H1 (cell line): Measurements from ENCODE around the gene CD63. TPM values are rescaled to one million over a fixed set of nuclear protein-coding genes. Genes with fewer than 3 reads are reported as not detected.

ENCODE experiments used
- CTCF ChIA-PET: fragments of 300-600 bp; sonication (Branson Sonifier 250); formaldehyde crosslinking; loops from one replicate; lab custom pipeline; 2021; ENCODE audit not compliant: partially characterized antibody; lab: Charles Lee
- POLR2A ChIA-PET: fragments of 300-600 bp; sonication (Branson Sonifier 250); formaldehyde crosslinking; loops from one replicate; lab custom pipeline; 2021; ENCODE audit warnings: inconsistent platforms; ENCODE audit not compliant: partially characterized antibody; lab: Charles Lee
- DNase-seq, 2 experiments: peaks; one replicate each; pipeline versions ENCODE4 v3.0.0 to v3.0.0-alpha.2; 2010 to 2022; ENCODE audit warnings: low spot score in 2 of 2, low read depth in 1 of 2, mixed read lengths in 1 of 2
- FAIRE-seq: peaks from 2 replicates; lab custom pipeline; 2011; peaks lifted over from hg19 to GRCh38; lab: Jason Lieb, UNC
- H2AFZ ChIP-seq: 2 replicates; pipeline ENCODE4 v1.8.1; 2012; ENCODE audit warnings: low read length, inconsistent platforms
- H2AK5ac ChIP-seq: 2 replicates; pipeline ENCODE4 v1.6.1; 2013; ENCODE audit warnings: low read depth, low read length
- H2BK120ac ChIP-seq: replicated peaks from 2 replicates; pipeline ENCODE3; 2013; ENCODE audit warnings: low read depth, low read length, inconsistent platforms
- H2BK12ac ChIP-seq: 2 replicates; pipeline ENCODE4 v1.6.1; 2013; ENCODE audit warnings: low read depth, low read length
- H2BK15ac ChIP-seq: 2 replicates; pipeline ENCODE4 v1.6.1; 2013; ENCODE audit warnings: low read length
- H2BK20ac ChIP-seq: 2 replicates; pipeline ENCODE4 v1.6.1; 2013; ENCODE audit warnings: low read length
- H2BK5ac ChIP-seq: 2 replicates; pipeline ENCODE4 v1.6.1; 2013; ENCODE audit warnings: low read depth, low read length
- H3K14ac ChIP-seq: 2 replicates; pipeline ENCODE4 v1.6.1; 2013; ENCODE audit warnings: inconsistent platforms; ENCODE audit not compliant: insufficient read length
- H3K18ac ChIP-seq: 2 replicates; pipeline ENCODE4 v1.6.1; 2013; ENCODE audit warnings: low read length; ENCODE audit errors: extremely low read depth
- H3K23ac ChIP-seq: 2 replicates; pipeline ENCODE4 v1.6.1; 2013; ENCODE audit warnings: inconsistent platforms; ENCODE audit not compliant: insufficient read length
- H3K23me2 ChIP-seq: 2 replicates; pipeline ENCODE4 v1.6.1; 2013; ENCODE audit warnings: low read depth, low read length
- H3K27ac ChIP-seq: 2 replicates; pipeline ENCODE4 v1.6.1; 2011; ENCODE audit warnings: low read depth, low read length, inconsistent platforms
- H3K27me3 ChIP-seq, 4 experiments: replicated peaks in 1 of 4; 1 replicate in 1 of 4; 2 replicates in 3 of 4; pipeline versions ENCODE4 v1.6.1 to v1.8.1; 2011 to 2013; ENCODE audit warnings: low read length in 3 of 4, mild to moderate bottlenecking in 3 of 4, inconsistent platforms in 2 of 4, mixed read lengths in 2 of 4, moderate library complexity in 1 of 4; ENCODE audit not compliant: control insufficient read depth in 3 of 4, insufficient read depth in 3 of 4; ENCODE audit errors: extremely low read depth in 1 of 4
- H3K36me3 ChIP-seq, 4 experiments: 2 replicates each; pipeline versions ENCODE4 v1.6.1 to v1.8.1; 2011 to 2013; ENCODE audit warnings: mild to moderate bottlenecking in 4 of 4, low read length in 3 of 4, moderate library complexity in 2 of 4, control low read depth in 1 of 4, inconsistent platforms in 1 of 4; ENCODE audit not compliant: insufficient read depth in 4 of 4, control insufficient read depth in 2 of 4
- H3K4ac ChIP-seq: replicated peaks from 2 replicates; pipeline ENCODE3; 2013; ENCODE audit warnings: low read length, low read depth, mixed read lengths, inconsistent platforms; ENCODE audit not compliant: insufficient read length
- H3K4me1 ChIP-seq, 4 experiments: replicated peaks in 1 of 4; 1 replicate in 1 of 4; 2 replicates in 3 of 4; pipeline versions ENCODE4 v1.6.1 to v1.8.1; 2011 to 2013; ENCODE audit warnings: low read length in 3 of 4, inconsistent platforms in 2 of 4, mixed read lengths in 1 of 4; ENCODE audit not compliant: insufficient read depth in 4 of 4, control insufficient read depth in 3 of 4
- H3K4me2 ChIP-seq, 2 experiments: 2 replicates each; pipeline versions ENCODE4 v1.6.1 to v1.8.1; 2011 to 2013; ENCODE audit warnings: low read depth in 2 of 2, low read length in 2 of 2, control low read depth in 1 of 2, inconsistent platforms in 1 of 2, mild to moderate bottlenecking in 1 of 2; ENCODE audit not compliant: insufficient read depth in 1 of 2
- H3K4me3 ChIP-seq, 4 experiments: fragments of 200-600, 300-600 bp in 1 of 4; sonication (generic), shearing (Covaris generic), sonication (Bioruptor Twin) in 1 of 4; 2 replicates each; pipeline versions ENCODE4 v1.5.1 to v1.8.1; 2011 to 2016; ENCODE audit warnings: low read length in 4 of 4, low read depth in 3 of 4, control low read depth in 2 of 4, inconsistent platforms in 2 of 4, mild to moderate bottlenecking in 2 of 4, mixed read lengths in 1 of 4, moderate library complexity in 1 of 4; ENCODE audit not compliant: insufficient read depth in 2 of 4; ENCODE audit errors: extremely low read depth in 1 of 4
- H3K56ac ChIP-seq: replicated peaks from 2 replicates; pipeline ENCODE3; 2013; ENCODE audit warnings: low read depth, mild to moderate bottlenecking, mixed read lengths, low read length, inconsistent platforms; ENCODE audit not compliant: insufficient read length
- H3K79me1 ChIP-seq: 2 replicates; pipeline ENCODE4 v1.6.1; 2013; ENCODE audit warnings: low read depth, low read length, control low read depth
- H3K79me2 ChIP-seq, 2 experiments: 2 replicates each; pipeline versions ENCODE4 v1.6.1 to v1.8.1; 2012 to 2013; ENCODE audit warnings: low read length in 2 of 2, mild to moderate bottlenecking in 2 of 2, inconsistent platforms in 1 of 2; ENCODE audit not compliant: insufficient read depth in 2 of 2, control insufficient read depth in 1 of 2
- H3K9ac ChIP-seq, 4 experiments: replicated peaks in 1 of 4; 1 replicate in 1 of 4; 2 replicates in 3 of 4; pipeline versions ENCODE4 v1.6.1 to v1.8.1; 2011 to 2013; ENCODE audit warnings: low read depth in 3 of 4, low read length in 3 of 4, control low read depth in 2 of 4, mild to moderate bottlenecking in 2 of 4, moderate library complexity in 2 of 4, inconsistent platforms in 1 of 4; ENCODE audit errors: extremely low read depth in 1 of 4
- H3K9me3 ChIP-seq, 2 experiments: 2 replicates each; pipeline versions ENCODE4 v1.6.1 to v1.8.1; 2012 to 2013; ENCODE audit warnings: mild to moderate bottlenecking in 2 of 2, moderate library complexity in 2 of 2, control low read depth in 1 of 2, inconsistent platforms in 1 of 2, low read depth in 1 of 2, low read length in 1 of 2, mixed read lengths in 1 of 2; ENCODE audit not compliant: insufficient read depth in 2 of 2
- H4K20me1 ChIP-seq, 2 experiments: replicated peaks in 1 of 2; 2 replicates each; pipeline versions ENCODE3 to v1.8.1; 2011 to 2013; ENCODE audit warnings: inconsistent platforms in 2 of 2, low read length in 2 of 2, mild to moderate bottlenecking in 1 of 2; ENCODE audit not compliant: insufficient read depth in 2 of 2, control insufficient read depth in 1 of 2
- H4K5ac ChIP-seq: 2 replicates; pipeline ENCODE4 v1.6.1; 2013; ENCODE audit warnings: low read length, low read depth, mixed read lengths, inconsistent platforms; ENCODE audit not compliant: insufficient read length
- H4K8ac ChIP-seq: 2 replicates; pipeline ENCODE4 v1.8.0; 2013; ENCODE audit warnings: mild to moderate bottlenecking, moderate library complexity, low read length, inconsistent platforms; ENCODE audit not compliant: insufficient read depth; ENCODE audit errors: extremely low read depth
- H4K91ac ChIP-seq: replicated peaks from 2 replicates; pipeline ENCODE3; 2013; ENCODE audit warnings: low read length, mixed read lengths, inconsistent platforms; ENCODE audit not compliant: insufficient read length
- ASH2L ChIP-seq: fragments of 200-600, 300-600 bp; sonication (generic); IDR thresholded peaks from one replicate; pipeline ENCODE4 v1.7.1; 2017; ENCODE audit warnings: low read length
- CBX8 ChIP-seq: fragments of 300-800, 300-1000 bp; sonication (generic); IDR thresholded peaks from 2 replicates; pipeline ENCODE4 v1.7.1; 2016; ENCODE audit warnings: low read depth, low read length, borderline replicate concordance
- CREB1 ChIP-seq: IDR thresholded peaks from 2 replicates; pipeline ENCODE4 v1.6.1; 2012; ENCODE audit warnings: inconsistent platforms
- KDM1A ChIP-seq: fragments of 200-600, 300-600 bp; sonication (generic); IDR thresholded peaks from 2 replicates; pipeline ENCODE4 v1.7.1; 2016; ENCODE audit warnings: mild to moderate bottlenecking, low read length, borderline replicate concordance
- POU5F1 ChIP-seq: IDR thresholded peaks from 2 replicates; pipeline ENCODE4 v1.6.1; 2011; ENCODE audit warnings: low read depth, mild to moderate bottlenecking, low read length, moderate library complexity
- RBBP5 ChIP-seq: IDR thresholded peaks from 2 replicates; pipeline ENCODE4 v1.7.1; 2012; ENCODE audit warnings: low read depth, mild to moderate bottlenecking, inconsistent platforms, low read length, moderate library complexity, borderline replicate concordance
- SIN3A ChIP-seq, 2 experiments: IDR thresholded peaks in 1 of 2; conservative IDR thresholded peaks in 1 of 2; 2 replicates each; pipeline ENCODE4 v1.6.1; 2011 to 2012; ENCODE audit warnings: low read length in 2 of 2, improper control_type of control experiment in 1 of 2, low read depth in 1 of 2, mild to moderate bottlenecking in 1 of 2
- SIX5 ChIP-seq: IDR thresholded peaks from 2 replicates; pipeline ENCODE4 v1.6.1; 2011; ENCODE audit warnings: mild to moderate bottlenecking, low read depth, low read length
- SUZ12 ChIP-seq: fragments of 200-600 bp; sonication (generic); IDR thresholded peaks from 2 replicates; pipeline ENCODE4 v1.6.1; 2012; ENCODE audit warnings: mild to moderate bottlenecking, inconsistent platforms, low read length, moderate library complexity, mixed read lengths
- TEAD4 ChIP-seq: IDR thresholded peaks from 2 replicates; pipeline ENCODE4 v1.6.1; 2012; ENCODE audit warnings: low read depth, low read length, inconsistent platforms, mixed read lengths
- WGBS, 2 experiments: shearing (Covaris generic) in 1 of 2; methylation state at CpG; one replicate each; pipeline versions ENCODE4 v1.1.6 to v1.1.7; 2013 to 2015; ENCODE audit warnings: low lambda C conversion rate in 2 of 2, mixed read lengths in 2 of 2, inconsistent platforms in 1 of 2, low coverage in 1 of 2, missing lambda C conversion rate in 1 of 2; ENCODE audit not compliant: insufficient replicate concordance in 2 of 2, insufficient coverage in 1 of 2, insufficient read length in 1 of 2; ENCODE audit errors: extremely low coverage in 1 of 2, missing lambda C conversion rate in 1 of 2; 5-methylcytosine and 5-hydroxymethylcytosine counted together
- polyA plus RNA-seq, 7 experiments: library from polyadenylated mRNA; depleted of rRNA in 3 of 7; stranded (reverse) in 5 of 7; unstranded in 2 of 7; fragments of >200 nt in 5 of 7; fragments of 200-250 nt in 2 of 7; gene quantifications; 1 replicate in 5 of 7; 2 replicates in 1 of 7; 4 replicates in 1 of 7; pipeline versions ENCODE4 v1.2.1 to v1.2.3, GENCODE V29; 2011 to 2013; ENCODE audit warnings: missing spikeins in 2 of 7, mixed read lengths in 2 of 7
- total RNA-seq: library from RNA; stranded (reverse); fragmentation: NEBNext Ultra II Directional; extraction: Animal tissue kit (Norgen Biotek cat#: 25700); gene quantifications from 2 replicates; pipeline ENCODE4 v1.2.1, GENCODE V29; 2021

CD63 gene
- total and polyA plus RNA-seq, 2 of the 8 experiments (the other 6 are each of a cell fraction or from before 2014, with no cell fraction given): 440 to 526 TPM

- Histone ChIP-seq H3K14ac (no peak within 1 kb of the TSS), H3K18ac (peak within 1 kb of the TSS; percentile 73), H2BK120ac (no peak within 1 kb of the TSS), H3K4me1 (peaks cover 0 to 25% (median 8%) of the 10 kb centered on the region in 4 experiments; a peak in 5 of 7 replicates), H2BK15ac (peak within 1 kb of the TSS; percentile 10; the same call in 1 of the 2 replicates), H4K5ac (peak within 1 kb of the TSS; percentile 69), H3K9ac (peak within 1 kb of the TSS; percentile 51 to 74 (median 58)), H2BK12ac (peak within 1 kb of the TSS; percentile 60; the same call in 1 of the 2 replicates), H3K4me2 (peak within 1 kb of the TSS; percentile 91 to 100), H2BK20ac (peak within 1 kb of the TSS; percentile 29; the same call in 1 of the 2 replicates), H3K56ac (peak within 1 kb of the TSS; percentile 20), H2AFZ (peak within 1 kb of the TSS; percentile 96), H3K79me2 (peaks cover 0 to 32% of the 10 kb centered on the region in 2 experiments; a peak in 2 of 4 replicates), H3K4ac (no peak within 1 kb of the TSS), H3K27ac (0 out of 2 replicates have a peak within 1 kb of the TSS, but pooled peaks have one; percentile 54), H3K4me3 (peak within 1 kb of the TSS; percentile 83 to 88 (median 86)), H3K79me1 (peaks cover 11% of the 10 kb centered on the region; the same call in 1 of the 2 replicates), H3K23ac (no peak within 1 kb of the TSS), H3K23me2 (peaks cover 15% of the 10 kb centered on the region), H2BK5ac (peak within 1 kb of the TSS; percentile 72; the same call in 1 of the 2 replicates), H4K20me1 (peaks cover 0 to 11% of the 10 kb centered on the region in 2 experiments), H2AK5ac (no peak within 1 kb of the TSS; the same call in 1 of the 2 replicates), H3K27me3 (peaks cover 0 to 3% (median 0%) of the 10 kb centered on the region in 4 experiments; a peak in 5 of 7 replicates), H4K8ac (no peak within 1 kb of the TSS; the same call in 1 of the 2 replicates), H3K36me3 (no peaks in the 10 kb centered on the region; a peak in 1 of 8 replicates), H4K91ac (peak within 1 kb of the TSS; percentile 40), H3K9me3 (no peaks in the 10 kb centered on the region)
- CTCF ChIA-PET: interaction anchor here (2.3 to 5.1 kb wide), 9 partner anchors 8 to 29 kb away, joined by 12 to 38 read pairs (median 24); partner anchors contain the start of genes BLOC1S1, CD63 and RDH5
- 1% methylated on average over 12 of the region's 39 CpGs; no CpG with 5 or more reads in 1 of the 2 experiments for WGBS, 2 experiments
- FAIRE-seq (no peak), DNase-seq (peak; percentile 83 to 99)
- POLR2A ChIA-PET: interaction anchor here (1.0 to 3.6 kb wide), 11 partner anchors 9 to 123 kb away, joined by 5 to 39 read pairs (median 9); partner anchors contain the start of genes BLOC1S1, CD63 and RDH5
- TF ChIP-seq SIN3A (conservative IDR thresholded peaks at IDR 0.05 in 1 of 2, IDR thresholded peaks at IDR 0.05 in 1 of 2; ENCODE audit: low read depth in 1 of 2, low read length in 2 of 2) (0 out of 4 replicates have a peak, but pooled peaks of 1 of the 2 experiments have one; percentile 8), SUZ12 (no peak), CBX8 (no peak), TEAD4 (peak; percentile 77), SIX5 (no peak), ASH2L (peak; percentile 84), RBBP5 (peak; percentile 54; the same call in 1 of the 2 replicates), POU5F1 (0 out of 2 replicates have a peak, but pooled peaks have one; percentile 9), KDM1A (peak; percentile 88; the same call in 1 of the 2 replicates), CREB1 (0 out of 2 replicates have a peak, but pooled peaks have one; percentile 14)
Observed at GRCh38 chr12:55707841-55708694, 20.7 kb downstream of the CD63 start, which contains the start of gene ITGA7. Gene ITGA7, minus strand, starts transcription at chr12:55707904. Its CDS starts 222 bp downstream, at chr12:55707682.
